Skeletal muscle cell (primary cell): ENCODE data around the gene MECP2.

Experiments
- DNase-seq: peaks from one replicate; pipeline ENCODE4 v3.0.0-alpha.2; 2010; ENCODE audit warnings: low read depth
- H3K4me3 ChIP-seq: 2 replicates; pipeline ENCODE4 v1.5.1; 2011; ENCODE audit warnings: low read depth, mild to moderate bottlenecking, control low read depth, low read length, moderate library complexity

MECP2 gene

GRCh38 chrX:154116426-154117211 lies 19.1 kb upstream of the MECP2 start:
- no peak for DNase-seq
- H3K4me3 ChIP-seq: no peak overlapping the region

- no peak for DNase-seq
- H3K4me3 ChIP-seq: no peak overlapping the region
Observed at GRCh38 chrX:154115750-154116149, 18.2 kb upstream of the MECP2 start.

GRCh38 chrX:154115071-154115470 lies 17.6 kb upstream of the MECP2 start:
- no peak for DNase-seq
- no peak overlapping the region for H3K4me3 ChIP-seq

- no peak overlapping the region for H3K4me3 ChIP-seq
Observed at GRCh38 chrX:154114652-154115051, 17.1 kb upstream of the MECP2 start.

GRCh38 chrX:154113729-154114128 lies 16.2 kb upstream of the MECP2 start:
- no peak overlapping the region for H3K4me3 ChIP-seq
- no peak for DNase-seq

More at GRCh38 chrX:154114652-154115051, 17.1 kb upstream of the MECP2 start:
- DNase-seq: no peak

GRCh38 chrX:154098551-154098950 lies 1.0 kb upstream of the MECP2 start:
- DNase-seq: no peak
- no peak overlapping the region for H3K4me3 ChIP-seq

GRCh38 chrX:154097003-154097588 lies 421 bp downstream of the MECP2 start:
- peak overlapping the region; percentile 61 for H3K4me3 ChIP-seq
- DNase-seq: peak; percentile 13

GRCh38 chrX:154096140-154097002 lies 1.1 kb downstream of the MECP2 start:
- no peak for DNase-seq
- peak overlapping the region; percentile 61 for H3K4me3 ChIP-seq

- no peak for DNase-seq
- H3K4me3 ChIP-seq: no peak overlapping the region
Observed at GRCh38 chrX:154094833-154095232, 2.7 kb downstream of the MECP2 start.

- no peak for DNase-seq
- H3K4me3 ChIP-seq: no peak overlapping the region
Observed at GRCh38 chrX:154093965-154094364, 3.6 kb downstream of the MECP2 start.

GRCh38 chrX:154092371-154092770 lies 5.1 kb downstream of the MECP2 start:
- DNase-seq: no peak
- H3K4me3 ChIP-seq: no peak overlapping the region

GRCh38 chrX:154091678-154092077 lies 5.8 kb downstream of the MECP2 start:
- DNase-seq: no peak

GRCh38 chrX:154090731-154091130 lies 6.8 kb downstream of the MECP2 start:
- no peak for DNase-seq
- H3K4me3 ChIP-seq: no peak overlapping the region

More at GRCh38 chrX:154091678-154092077, 5.8 kb downstream of the MECP2 start:
- no peak overlapping the region for H3K4me3 ChIP-seq

- no peak overlapping the region for H3K4me3 ChIP-seq
- no peak for DNase-seq
Observed at GRCh38 chrX:154084449-154085300, 12.8 kb downstream of the MECP2 start.

GRCh38 chrX:154083126-154083517 lies 14.4 kb downstream of the MECP2 start:
- H3K4me3 ChIP-seq: no peak overlapping the region

GRCh38 chrX:154082396-154083125 lies 15.0 kb downstream of the MECP2 start:
- DNase-seq: no peak
- H3K4me3 ChIP-seq: no peak overlapping the region

More at GRCh38 chrX:154083126-154083517, 14.4 kb downstream of the MECP2 start:
- no peak for DNase-seq

GRCh38 chrX:154077101-154077500 lies 20.4 kb downstream of the MECP2 start:
- no peak overlapping the region for H3K4me3 ChIP-seq
- no peak for DNase-seq

GRCh38 chrX:154074199-154074598 lies 23.3 kb downstream of the MECP2 start:
- no peak overlapping the region for H3K4me3 ChIP-seq
- DNase-seq: peak; percentile 16

GRCh38 chrX:154072192-154072591 lies 25.3 kb downstream of the MECP2 start:
- H3K4me3 ChIP-seq: no peak overlapping the region
- no peak for DNase-seq
